Endothelial cell of umbilical vein (primary cell): ENCODE data around the gene NINJ2. TPM values are rescaled to one million over a fixed set of nuclear protein-coding genes. Genes with fewer than 3 reads are reported as not detected.
"Not testable (repeated sequence)": the region's sequence is repeated elsewhere in the genome, so short reads cannot be mapped to it uniquely, and the experiment has no call there.

Experiments used
- BruUV-seq: library from RNA; stranded (reverse); fragments of 400-500 nt; replicated peaks from 2 replicates; lab custom pipeline; 2021; lab: Mats Ljungman, UMichigan
- CTCF ChIA-PET: fragments of 300-600, 350-600 bp; sonication (Branson Sonifier 250); formaldehyde crosslinking; loops from one replicate; lab custom pipeline; 2021; ENCODE audit warnings: antibody characterized with exemption, inconsistent platforms; lab: Charles Lee
- POLR2A ChIA-PET: fragments of 300-600, 350-600 bp; sonication (Branson Sonifier 250); formaldehyde crosslinking; loops from one replicate; lab custom pipeline; 2021; ENCODE audit warnings: antibody characterized with exemption, inconsistent platforms; lab: Charles Lee
- DNase-seq: peaks from one replicate; pipeline ENCODE4 v3.0.0-alpha.2; 2011; ENCODE audit warnings: low read depth, low spot score
- FAIRE-seq: peaks from 2 replicates; lab custom pipeline; 2011; peaks lifted over from hg19 to GRCh38; lab: Jason Lieb, UNC
- H2AFZ ChIP-seq: 2 replicates; pipeline ENCODE4 v1.6.0; 2012; ENCODE audit warnings: low read depth, low read length, control low read depth, inconsistent platforms
- H3K27ac ChIP-seq: 2 replicates; pipeline ENCODE4 v1.5.1; 2011; ENCODE audit warnings: low read depth, mild to moderate bottlenecking, control low read depth, low read length, moderate library complexity; ENCODE audit not compliant: insufficient read depth
- H3K27me3 ChIP-seq, 2 experiments: 2 replicates each; pipeline versions ENCODE4 v1.6.0 to v1.6.1; 2011; ENCODE audit warnings: low read length in 2 of 2, mixed read lengths in 1 of 2; ENCODE audit not compliant: control insufficient read depth in 2 of 2, insufficient read depth in 2 of 2
- H3K36me3 ChIP-seq, 2 experiments: 2 replicates in 1 of 2; 3 replicates in 1 of 2; pipeline ENCODE4 v1.5.1; 2011; ENCODE audit warnings: low read length in 2 of 2, mild to moderate bottlenecking in 1 of 2, moderate library complexity in 1 of 2; ENCODE audit not compliant: control insufficient read depth in 2 of 2, insufficient read depth in 2 of 2; ENCODE audit errors: extremely low read depth in 1 of 2
- H3K4me1 ChIP-seq: 3 replicates; pipeline ENCODE4 v1.5.1; 2011; ENCODE audit warnings: mild to moderate bottlenecking, low read length; ENCODE audit not compliant: control insufficient read depth, insufficient read depth; ENCODE audit errors: extremely low read depth
- H3K4me2 ChIP-seq: 2 replicates; pipeline ENCODE4 v1.6.1; 2011; ENCODE audit warnings: low read length, control low read depth, mixed read lengths; ENCODE audit not compliant: insufficient read depth
- H3K4me3 ChIP-seq, 3 experiments: fragments of 200-600 bp in 1 of 3; sonication (generic), shearing (Covaris generic) in 1 of 3; replicated peaks in 1 of 3; 2 replicates each; pipeline ENCODE4 v1.5.1; 2011 to 2016; ENCODE audit warnings: control low read depth in 3 of 3, low read length in 3 of 3, mild to moderate bottlenecking in 2 of 3, inconsistent platforms in 1 of 3, low read depth in 1 of 3, moderate library complexity in 1 of 3; ENCODE audit not compliant: insufficient read depth in 1 of 3
- H3K79me2 ChIP-seq: 2 replicates; pipeline ENCODE4 v1.6.0; 2012; ENCODE audit warnings: low read length, inconsistent platforms; ENCODE audit not compliant: control insufficient read depth, insufficient read depth
- H3K9ac ChIP-seq: replicated peaks from 2 replicates; pipeline ENCODE3; 2011; ENCODE audit warnings: low read length, control low read depth; ENCODE audit not compliant: insufficient read depth; ENCODE audit errors: extremely low read depth
- H3K9me1 ChIP-seq: replicated peaks from 3 replicates; pipeline ENCODE4 v1.6.0; 2011; ENCODE audit warnings: mild to moderate bottlenecking, low read length; ENCODE audit not compliant: control insufficient read depth, insufficient read depth; ENCODE audit errors: extremely low read depth
- H3K9me3 ChIP-seq: replicated peaks from 2 replicates; pipeline ENCODE4 v1.5.1; 2012; ENCODE audit warnings: low read length, inconsistent platforms; ENCODE audit not compliant: control insufficient read depth, insufficient read depth
- H4K20me1 ChIP-seq: replicated peaks from 2 replicates; pipeline ENCODE3; 2011; ENCODE audit warnings: mild to moderate bottlenecking, low read length; ENCODE audit not compliant: control insufficient read depth, insufficient read depth; ENCODE audit errors: extremely low read depth
- FOS ChIP-seq: IDR thresholded peaks from 2 replicates; pipeline ENCODE4 v1.6.1; 2011; ENCODE audit warnings: mild to moderate bottlenecking, low read length, moderate library complexity, borderline replicate concordance; ENCODE audit not compliant: insufficient read depth
- JUN ChIP-seq: IDR thresholded peaks from 2 replicates; pipeline ENCODE4 v1.6.1; 2011; ENCODE audit warnings: borderline replicate concordance, low read depth; ENCODE audit not compliant: insufficient read length, insufficient read depth
- POLR2A ChIP-seq: IDR thresholded peaks from 2 replicates; pipeline ENCODE4 v1.6.1; 2012; ENCODE audit warnings: low read depth, mild to moderate bottlenecking, control low read depth, low read length
- dilution Hi-C: fragments of 300-500 bp; cut with MboI; formaldehyde crosslinking; loops from one replicate; pipeline ENCODE4 v1.15.0; 2019; ENCODE audit warnings: low sequenced_read_pairs; ENCODE audit not compliant: extremely low pct_ligation_motif_present
- intact Hi-C: fragments of 100-400 bp; cut with micrococcal nuclease; formaldehyde crosslinking; loops from one replicate; pipeline ENCODE4 v1.10.0; 2022
- polyA plus RNA-seq, 4 experiments: library from polyadenylated mRNA; depleted of rRNA in 3 of 4; stranded (reverse) in 3 of 4; unstranded in 1 of 4; fragments of >200 nt; gene quantifications; 2 replicates each; pipeline versions ENCODE4 v1.2.1 to v1.2.3, GENCODE V29; 2011 to 2012; ENCODE audit warnings: missing spikeins in 1 of 4
- total RNA-seq: library from RNA; stranded (reverse); gene quantifications from 2 replicates; pipeline ENCODE4 v1.2.3, GENCODE V29; 2021

Gene NINJ2
- total and polyA plus RNA-seq, 2 donors (not counting 3 experiments of a cell fraction or from before 2014, with no cell fraction given) = 0.75 to 4.4 TPM

- no peak overlapping the region for H3K9ac ChIP-seq
- no peak overlapping the region for H2AFZ ChIP-seq
- FAIRE-seq = no peak
- H3K9me3 ChIP-seq = no peaks in the 10 kb centered on the region
- H3K27me3 ChIP-seq = no peaks in the 10 kb centered on the region
- no peak overlapping the region for H3K4me2 ChIP-seq
- POLR2A ChIA-PET = no interaction called here
- BruUV-seq = no TSS peak
- no peaks in the 10 kb centered on the region for H3K79me2 ChIP-seq
- no peaks in the 10 kb centered on the region for H3K9me1 ChIP-seq
- dilution Hi-C loops = no loop called here
- TF ChIP-seq JUN (no peak), FOS (no peak), POLR2A (no peak)
- no peaks in the 10 kb centered on the region for H4K20me1 ChIP-seq
- H3K4me3 ChIP-seq = no peak overlapping the region
- H3K27ac ChIP-seq = peak overlapping the region; percentile 89
- peaks cover 28% of the 10 kb centered on the region for H3K4me1 ChIP-seq
- intact Hi-C loops = no loop called here
- DNase-seq = peak; percentile 28
- CTCF ChIA-PET = interaction anchor here (1.0 to 3.2 kb wide), 10 partner anchors 8 to 121 kb away, joined by 3 to 17 read pairs (median 5); partner anchors contain the start of gene WNK1
- no peaks in the 10 kb centered on the region for H3K36me3 ChIP-seq
Observed at GRCh38 chr12:630656-631632, 32.3 kb downstream of the NINJ2 start.

- dilution Hi-C loops, H3K36me3 ChIP-seq, H3K79me2 ChIP-seq, H4K20me1 ChIP-seq, H3K27me3 ChIP-seq, H3K9me3 ChIP-seq, H3K9me1 ChIP-seq, DNase-seq, CTCF ChIA-PET, H3K9ac ChIP-seq, POLR2A ChIA-PET, intact Hi-C loops, H2AFZ ChIP-seq, H3K4me2 ChIP-seq, H3K27ac ChIP-seq, BruUV-seq, FAIRE-seq, H3K4me3 ChIP-seq: not testable (repeated sequence)
- peaks cover 19% of the 10 kb centered on the region for H3K4me1 ChIP-seq
Observed at GRCh38 chr12:628742-629078, 34.5 kb downstream of the NINJ2 start.
